Heart left ventricle (tissue), 16 donors: ENCODE results near the gene ZBTB12. TPM values are rescaled to one million over a fixed set of nuclear protein-coding genes. Genes with fewer than 3 reads are reported as not detected.

Source experiments
- ATAC-seq, 4 donors: fragments of 200-7000 bp; cut with Tn5 transposase; one replicate each; pipeline ENCODE4 v1.9.1; 2020 to 2022; ENCODE audit warnings: moderate library complexity in 4 of 4, mild to moderate bottlenecking in 3 of 4, moderate number of reproducible peaks in 1 of 4
- DNase-seq, 5 donors: peaks; one replicate each; pipeline ENCODE4 v3.0.0-alpha.2; 2020
- H3K27ac ChIP-seq, 12 donors: fragments of 200-600 bp; sonication (generic) in 4 of 12; one replicate each; pipeline versions ENCODE4 v1.5.0 to v1.8.0; 2016 to 2022; ENCODE audit warnings: mild to moderate bottlenecking in 2 of 12
- H3K27me3 ChIP-seq, 9 donors: fragments of 200-600 bp; sonication (generic) in 2 of 9; one replicate each; pipeline versions ENCODE4 v1.5.1 to v1.8.0; 2016 to 2022; ENCODE audit warnings: mild to moderate bottlenecking in 3 of 9
- H3K36me3 ChIP-seq, 9 donors: fragments of 200-600 bp; sonication (generic) in 2 of 9; one replicate each; pipeline versions ENCODE4 v1.5.0 to v1.8.0; 2018 to 2022; ENCODE audit warnings: mild to moderate bottlenecking in 2 of 9
- H3K4me1 ChIP-seq, 12 donors: fragments of 200-600 bp; sonication (generic) in 4 of 12; one replicate each; pipeline versions ENCODE4 v1.5.0 to v1.8.0; 2016 to 2022; ENCODE audit warnings: mild to moderate bottlenecking in 3 of 12
- H3K4me3 ChIP-seq, 12 donors: fragments of 200-600 bp; sonication (generic) in 4 of 12; one replicate each; pipeline versions ENCODE4 v1.5.0 to v1.8.0; 2017 to 2022; ENCODE audit warnings: mild to moderate bottlenecking in 9 of 12, moderate library complexity in 4 of 12
- H3K9me3 ChIP-seq, 12 donors: fragments of 200-600 bp; sonication (generic) in 4 of 12; one replicate each; pipeline versions ENCODE4 v1.5.0 to v1.8.0; 2016 to 2022; ENCODE audit warnings: mild to moderate bottlenecking in 1 of 12
- CTCF ChIP-seq, 12 donors: fragments of 200-600 bp; sonication (generic) in 4 of 12; IDR thresholded peaks; one replicate each; pipeline versions ENCODE4 v1.5.0 to v1.8.0; 2018 to 2022; ENCODE audit warnings: antibody characterized with exemption in 12 of 12, mild to moderate bottlenecking in 5 of 12
- POLR2A ChIP-seq, 2 donors: fragments of 450-650 bp; IDR thresholded peaks; one replicate each; pipeline ENCODE4 v1.6.1; 2017; ENCODE audit warnings: antibody characterized with exemption in 2 of 2, mild to moderate bottlenecking in 2 of 2, moderate library complexity in 2 of 2
- whole genome bisulfite sequencing, 4 donors: extraction: QIAGEN DNeasy Blood & Tissue Kit in 2 of 4; methylation state at CpG; one replicate each; pipeline versions ENCODE4 v1.1.5 to v1.1.7; 2013 to 2018; 5-methylcytosine and 5-hydroxymethylcytosine counted together
- intact Hi-C, 10 donors: fragments of 100-400 bp; cut with DNase I; formaldehyde crosslinking; loops; one replicate each; pipeline versions ENCODE4 v1.11.1 to v1.14.2; 2022
- polyA plus RNA-seq, 2 donors: library from polyadenylated mRNA; stranded (reverse); fragments of 200-250 nt; gene quantifications; one replicate each; pipeline ENCODE4 v1.2.3, GENCODE V29; 2013
- total RNA-seq, 9 donors: library from RNA; depleted of rRNA in 2 of 9; stranded (reverse); fragments of >200 nt in 2 of 9; fragmentation: NEBNext Ultra II Directional in 3 of 9; extraction: Animal tissue kit (Norgen Biotek cat#: 25700) in 3 of 9; gene quantifications; one replicate each; pipeline versions ENCODE4 v1.1.0 to v1.2.4, GENCODE V29; 2016 to 2023
- donor health status: ischemic (EF 13 %, LVEDD 7.1; RV severe dilation, severe dysfunction).
- donor health status: healthy with polysubstance abuse.
- donor health status: DM: no; HTN: yes; CAD: no.
- donor health status: DM: no; HTN: no; CAD: no.
- donor health status: ischemic (EF 25% LVEDD 6.9; RV normal size, moderate dysfunction).
- donor health status: ischemic (EF 25% LVEDD 5.7; RV mildly dilated, moderate dysfunction).
- donor health status: healthy.
- donor health status: DM: yes; HTN: yes; CAD: no.
- donor health status: ischemic (EF 35%, LVEDD 5.7; RV mildly dilated, moderate dysfunction).
- donor health status: nonischemic (EF 11% LVEDD 7.7; RV severe dilation, severe dysfunction).
- donor health status: DM: yes; HTN: yes; CAD: no.
- donor health status: PGD.
- donor health status: ischemic (EF 29% LVEDD 5.4; RV normal size, mild dysfunction).
- donor health status: nonischemic (EF 23%, LVEDD 6.1; RV moderate dilation, normal function).

ZBTB12 gene
- total and polyA plus RNA-seq, 11 donors = 0.99 to 4.3 (median 2.3) TPM

- Histone ChIP-seq H3K4me3 (no peak overlapping the region), H3K27ac (peak overlapping the region in 1 of 12 donors; percentile 81), H3K36me3 (no peaks in the 10 kb centered on the region), H3K9me3 (no peaks in the 10 kb centered on the region), H3K27me3 (no peaks in the 10 kb centered on the region), H3K4me1 (peaks cover 0 to 37% (median 15%) of the 10 kb centered on the region in 12 donors)
- DNase-seq = no peak
- 78 to 88% (median 80%) methylated on average over 3 of the region's 3 CpGs for WGBS, 4 donors
- TF ChIP-seq POLR2A (IDR thresholded peaks at IDR 0.05) = no peak
- TF ChIP-seq CTCF (IDR thresholded peaks at IDR 0.05) = no peak
- no peak for ATAC-seq
- intact Hi-C loops = loop anchor here in 5 of 10 donors (5.0 to 10.0 kb wide), 2 partner anchors 48 to 51 kb away; partner anchors contain the start of genes NELFE (in 2 of the 5) and SKIC2 (in 2 of the 5)
Measured at GRCh38 chr6:31903957-31904356, 2.1 kb upstream of the ZBTB12 start.

GRCh38 chr6:31901415-31901952, 402 bp downstream of the ZBTB12 start:
- peak overlapping the region; percentile 49 to 95 (median 66) for H3K4me3 ChIP-seq
- intact Hi-C loops = loop anchor here in 5 of 10 donors (5.0 to 10.0 kb wide), 2 partner anchors 51 to 53 kb away; partner anchors contain the start of genes NELFE (in 2 of the 5) and SKIC2 (in 2 of the 5)
- peak overlapping the region; percentile 61 to 91 (median 84) for H3K27ac ChIP-seq
- H3K27me3 ChIP-seq = no peaks in the 10 kb centered on the region
- no peaks in the 10 kb centered on the region for H3K36me3 ChIP-seq
- WGBS, 4 donors = 0 to 2% (median 2%) methylated on average over 28 to 45 of the region's 45 CpGs
- ATAC-seq = peak; percentile 12 to 37 (median 27)
- TF ChIP-seq CTCF (IDR thresholded peaks at IDR 0.05) = no peak
- no peak for TF ChIP-seq POLR2A (IDR thresholded peaks at IDR 0.05)
- peak; percentile 64 to 79 (median 70) for DNase-seq
- peaks cover 0 to 42% (median 23%) of the 10 kb centered on the region in 12 donors for H3K4me1 ChIP-seq
- no peaks in the 10 kb centered on the region for H3K9me3 ChIP-seq

- intact Hi-C loops = loop anchor here in 5 of 10 donors (5.0 to 10.0 kb wide), 2 partner anchors 51 to 54 kb away; partner anchors contain the start of genes NELFE (in 2 of the 5) and SKIC2 (in 2 of the 5)
- Histone ChIP-seq H3K4me3 (peak overlapping the region; percentile 49 to 95 (median 66)), H3K9me3 (no peaks in the 10 kb centered on the region), H3K36me3 (peaks cover 0 to 3% (median 0%) of the 10 kb centered on the region in 9 donors), H3K4me1 (peaks cover 0 to 44% (median 23%) of the 10 kb centered on the region in 12 donors), H3K27ac (peak overlapping the region in 11 of 12 donors; percentile 54 to 91 (median 83)), H3K27me3 (no peaks in the 10 kb centered on the region)
- TF ChIP-seq POLR2A (IDR thresholded peaks at IDR 0.05) (no peak), CTCF (IDR thresholded peaks at IDR 0.05) (no peak)
- DNase-seq (no peak), ATAC-seq (no peak)
- 31 to 48% (median 43%) methylated on average over 15 to 29 of the region's 29 CpGs for WGBS, 4 donors
Measured at GRCh38 chr6:31900917-31901414, 920 bp downstream of the ZBTB12 start.
